A549 (cell line): Measurements from ENCODE around the gene CLECL1. TPM values are rescaled to one million over a fixed set of nuclear protein-coding genes. Genes with fewer than 3 reads are reported as not detected.

Experiments used
- ATAC-seq, 2 experiments: fragments of 200-7000 bp in 1 of 2; fragments of >200 bp in 1 of 2; cut with Nextera tagmentation in 1 of 2; cut with Tn5 transposase in 1 of 2; 3 replicates each; pipeline versions ENCODE4 v1.8.0 to v1.9.1; 2018 to 2020; ENCODE audit warnings: mild to moderate bottlenecking in 1 of 2, moderate library complexity in 1 of 2
- CTCF ChIA-PET: fragments of 300-600 bp; sonication (Branson Sonifier 250); formaldehyde crosslinking; extraction: SDS; loops from one replicate; lab custom pipeline; 2021; ENCODE audit warnings: antibody characterized with exemption, inconsistent platforms; lab: Yijun Ruan, JAX
- POLR2A ChIA-PET: fragments of 350-600 bp; formaldehyde crosslinking; extraction: SDS; loops from one replicate; lab custom pipeline; 2021; ENCODE audit warnings: antibody characterized with exemption, inconsistent platforms; lab: Yijun Ruan, JAX
- DNase-seq, 2 experiments: peaks; one replicate each; pipeline versions ENCODE4 v3.0.0 to v3.0.0-alpha.2; 2011 to 2016; ENCODE audit warnings: low read depth in 1 of 2, low spot score in 1 of 2
- FAIRE-seq: peaks from 2 replicates; lab custom pipeline; 2011; peaks lifted over from hg19 to GRCh38; lab: Jason Lieb, UNC
- H3K27ac ChIP-seq, 2 experiments: fragments of >200 bp; sonication (Bioruptor Twin); formaldehyde crosslinking; 3 replicates each; pipeline ENCODE4 v1.5.1; 2016 to 2017
- H3K4me1 ChIP-seq: fragments of >200 bp; sonication (Bioruptor Twin); formaldehyde crosslinking; 3 replicates; pipeline ENCODE4 v1.6.1; 2016
- H3K4me2 ChIP-seq: fragments of >200 bp; sonication (Bioruptor Twin); formaldehyde crosslinking; 3 replicates; pipeline ENCODE4 v1.6.1; 2016
- H3K4me3 ChIP-seq: fragments of >200 bp; sonication (Bioruptor Twin); formaldehyde crosslinking; 3 replicates; pipeline ENCODE4 v1.5.1; 2016
- H3K9me3 ChIP-seq: fragments of >200 bp; sonication (Bioruptor Twin); formaldehyde crosslinking; 3 replicates; pipeline ENCODE4 v1.6.1; 2016
- ATOH8 ChIP-seq: fragments of 250-450 bp; sonication (Bioruptor Pico); IDR thresholded peaks from 2 replicates; pipeline ENCODE4 v1.5.0; 2020; ENCODE audit warnings: low read depth, mild to moderate bottlenecking, moderate library complexity
- CBX8 ChIP-seq: fragments of 200-600 bp; sonication (generic); IDR thresholded peaks from 2 replicates; pipeline ENCODE4 v1.6.1; 2016
- CHD4 ChIP-seq: fragments of 200-600 bp; sonication (generic); IDR thresholded peaks from 2 replicates; pipeline ENCODE4 v1.6.1; 2016; ENCODE audit warnings: antibody characterized with exemption, mild to moderate bottlenecking, borderline replicate concordance
- FOSL2 ChIP-seq, 2 experiments: fragments of 450-650 bp in 1 of 2; fragments of >200 bp in 1 of 2; sonication (Bioruptor Twin) in 1 of 2; formaldehyde crosslinking; IDR thresholded peaks; 2 replicates each; pipeline versions ENCODE4 v1.5.0 to v1.6.1; 2016 to 2020; ENCODE audit warnings: mild to moderate bottlenecking in 1 of 2, moderate library complexity in 1 of 2
- HEYL ChIP-seq: fragments of 250-450 bp; sonication (Bioruptor Pico); IDR thresholded peaks from 2 replicates; pipeline ENCODE4 v1.8.0; 2021; ENCODE audit warnings: mild to moderate bottlenecking, moderate library complexity
- HOXB13 ChIP-seq: fragments of 250-450 bp; sonication (Bioruptor Pico); IDR thresholded peaks from 2 replicates; pipeline ENCODE4 v1.5.0; 2020; ENCODE audit warnings: low read depth, mild to moderate bottlenecking, moderate library complexity
- JUNB ChIP-seq: fragments of >200 bp; sonication (Bioruptor Twin); formaldehyde crosslinking; IDR thresholded peaks from 2 replicates; pipeline ENCODE4 v1.6.1; 2016
- MAFK ChIP-seq: fragments of 450-650 bp; IDR thresholded peaks from 2 replicates; pipeline ENCODE4 v1.6.1; 2014; ENCODE audit not compliant: partially characterized antibody
- MAZ ChIP-seq: fragments of 150-350 bp; IDR thresholded peaks from 2 replicates; pipeline ENCODE4 v1.6.1; 2014; ENCODE audit warnings: antibody characterized with exemption, low read depth, low read length, borderline replicate concordance
- NPAS2 ChIP-seq: fragments of 250-450 bp; sonication (Bioruptor Pico); IDR thresholded peaks from 2 replicates; pipeline ENCODE4 v1.8.0; 2022; ENCODE audit warnings: mild to moderate bottlenecking, moderate library complexity, borderline replicate concordance
- POLR2AphosphoS2 ChIP-seq: conservative IDR thresholded peaks from 2 replicates; pipeline ENCODE4 v1.6.1; 2012; ENCODE audit warnings: low read length, improper control_type of control experiment, inconsistent platforms
- RARB ChIP-seq: fragments of 250-450 bp; sonication (Bioruptor Pico); IDR thresholded peaks from 2 replicates; pipeline ENCODE4 v1.8.0; 2021; ENCODE audit warnings: mild to moderate bottlenecking, moderate library complexity
- RNF2 ChIP-seq: fragments of 200-600 bp; sonication (generic); IDR thresholded peaks from 2 replicates; pipeline ENCODE4 v1.6.1; 2016; ENCODE audit warnings: low read depth, mild to moderate bottlenecking, antibody characterized with exemption, moderate library complexity, borderline replicate concordance
- TFCP2L1 ChIP-seq: fragments of 250-450 bp; sonication (Bioruptor Pico); IDR thresholded peaks from 2 replicates; pipeline ENCODE4 v1.5.0; 2021; ENCODE audit warnings: mild to moderate bottlenecking
- TP53 ChIP-seq: fragments of 250-450 bp; sonication (Bioruptor Pico); IDR thresholded peaks from 2 replicates; pipeline ENCODE4 v1.5.0; 2021; ENCODE audit warnings: mild to moderate bottlenecking, moderate library complexity
- ZFP36 ChIP-seq: fragments of 450-650 bp; IDR thresholded peaks from 2 replicates; pipeline ENCODE4 v1.6.1; 2014; ENCODE audit warnings: borderline replicate concordance; ENCODE audit not compliant: partially characterized antibody
- WGBS: methylation state at CpG from one replicate; pipeline ENCODE4 v1.1.6; 2017; ENCODE audit errors: missing lambda C conversion rate; 5-methylcytosine and 5-hydroxymethylcytosine counted together
- polyA plus RNA-seq, 4 experiments: library from polyadenylated mRNA; depleted of rRNA in 3 of 4; stranded (reverse); fragments of >200 nt; fragmentation: RNase III in 1 of 4; extraction: RNeasy Plus Mini Kit Qiagen cat#74134 plus additional on column Dnase treatment in 1 of 4; gene quantifications; 2 replicates in 3 of 4; 3 replicates in 1 of 4; pipeline ENCODE4 v1.2.3, GENCODE V29; 2011 to 2017

CLECL1 gene
- polyA plus RNA-seq, 2 of the 4 experiments (the other 2 are of a cell fraction) = not detected

- FAIRE-seq = no peak
- POLR2A ChIA-PET = no interaction called here
- peaks cover 16% of the 10 kb centered on the region for H3K4me1 ChIP-seq
- DNase-seq = no peak
- WGBS = 91% methylated on average over 2 of the region's 2 CpGs
- H3K4me3 ChIP-seq = no peak overlapping the region
- TF ChIP-seq HEYL (CRISPR knock-in tag) = no peak
- no peak for TF ChIP-seq RNF2
- no peak for TF ChIP-seq MAZ
- TF ChIP-seq NPAS2 (CRISPR knock-in tag) = no peak
- no peak for TF ChIP-seq RARB
- no peak for TF ChIP-seq POLR2AphosphoS2
- TF ChIP-seq JUNB = no peak
- no peak for TF ChIP-seq ATOH8
- no peak for TF ChIP-seq CBX8
- TF ChIP-seq TFCP2L1 (CRISPR knock-in tag) = no peak
- TF ChIP-seq TP53 (CRISPR knock-in tag) = no peak
- no peak for TF ChIP-seq ZFP36
- no peak for TF ChIP-seq HOXB13 (CRISPR knock-in tag)
- TF ChIP-seq, all 56 proteins: peak for 0
- CTCF ChIA-PET = interaction anchor here (1.4 kb wide), 1 partner anchor 26 kb away, joined by 4 read pairs; no protein-coding TSS in a partner anchor
- H3K27ac ChIP-seq = peak overlapping the region; percentile 3 to 83; a peak in 4 of 6 replicates
- H3K4me2 ChIP-seq = peak overlapping the region; percentile 63
- peak in 1 of 2 experiments; percentile 27; a peak in 1 of 6 replicates for ATAC-seq
- no peaks in the 10 kb centered on the region for H3K9me3 ChIP-seq
Observed at GRCh38 chr12:9674226-9674590, 58.7 kb downstream of the CLECL1 start.

GRCh38 chr12:9673404-9674225 is 59.3 kb downstream of the CLECL1 start:
- no peak overlapping the region for H3K4me3 ChIP-seq
- DNase-seq (peak; percentile 18 to 53), FAIRE-seq (no peak)
- TF ChIP-seq MAFK (peak; percentile 23), FOSL2 (IDR thresholded peaks at IDR 0.05) (no peak), FOSL2 (CRISPR knock-in tag; IDR thresholded peaks at IDR 0.05) (peak; percentile 13), CHD4 (no peak)
- TF ChIP-seq, all 56 proteins: peak for 2
- Histone ChIP-seq H3K9me3 (no peaks in the 10 kb centered on the region), H3K4me1 (peaks cover 16% of the 10 kb centered on the region), H3K4me2 (peak overlapping the region; percentile 63), H3K27ac (peak overlapping the region; percentile 3 to 83; a peak in 4 of 6 replicates)
- 35% methylated on average over 6 of the region's 6 CpGs for WGBS
- ATAC-seq = peak; percentile 94 to 95
- ChIA-PET POLR2A (no interaction called here), CTCF (interaction anchor here (1.4 kb wide), 1 partner anchor 26 kb away, joined by 4 read pairs; no protein-coding TSS in a partner anchor)

Other genes starting within 250 kb of the CLECL1 start
- not detected in 2 replicates for gene KLRB1, start 125.2 kb downstream of the CLECL1 start, polyA plus RNA-seq (2011; rRNA removed)
- not detected in 3 replicates for gene KLRB1, start 125.2 kb downstream of the CLECL1 start, polyA plus RNA-seq (2017; fragmentation: RNase III; extraction: RNeasy Plus Mini Kit Qiagen cat#74134 plus additional on column Dnase treatment)
- gene CLEC2D, start 63.4 kb downstream of the CLECL1 start, polyA plus RNA-seq (2011; rRNA removed) = 3.3 and 4.0 TPM in 2 replicates
- gene CLEC2D, start 63.4 kb downstream of the CLECL1 start, polyA plus RNA-seq (2017; fragmentation: RNase III; extraction: RNeasy Plus Mini Kit Qiagen cat#74134 plus additional on column Dnase treatment) = 1.1 to 1.4 TPM (median 1.3 TPM) in 3 replicates
- not detected in 2 replicates for gene CD69, start 27.8 kb upstream of the CLECL1 start, polyA plus RNA-seq (2011; rRNA removed)
- gene CD69, start 27.8 kb upstream of the CLECL1 start, polyA plus RNA-seq (2017; fragmentation: RNase III; extraction: RNeasy Plus Mini Kit Qiagen cat#74134 plus additional on column Dnase treatment) = not detected in 3 replicates
- not detected in 2 replicates for gene KLRF1, start 94.4 kb upstream of the CLECL1 start, polyA plus RNA-seq (2011; rRNA removed)
- not detected in 3 replicates for gene KLRF1, start 94.4 kb upstream of the CLECL1 start, polyA plus RNA-seq (2017; fragmentation: RNase III; extraction: RNeasy Plus Mini Kit Qiagen cat#74134 plus additional on column Dnase treatment)
- 2.1 and 2.2 TPM in 2 replicates for gene CLEC2B, start 136.3 kb upstream of the CLECL1 start, polyA plus RNA-seq (2011; rRNA removed)
- gene CLEC2B, start 136.3 kb upstream of the CLECL1 start, polyA plus RNA-seq (2017; fragmentation: RNase III; extraction: RNeasy Plus Mini Kit Qiagen cat#74134 plus additional on column Dnase treatment) = 0.17 to 0.55 TPM (median 0.30 TPM) in 3 replicates
- not detected in 2 replicates for gene KLRF2, start 148.4 kb upstream of the CLECL1 start, polyA plus RNA-seq (2011; rRNA removed)
- not detected in 3 replicates for gene KLRF2, start 148.4 kb upstream of the CLECL1 start, polyA plus RNA-seq (2017; fragmentation: RNase III; extraction: RNeasy Plus Mini Kit Qiagen cat#74134 plus additional on column Dnase treatment)
- not detected in 2 replicates for gene CLEC2A, start 199.3 kb upstream of the CLECL1 start, polyA plus RNA-seq (2011; rRNA removed)
- gene CLEC2A, start 199.3 kb upstream of the CLECL1 start, polyA plus RNA-seq (2017; fragmentation: RNase III; extraction: RNeasy Plus Mini Kit Qiagen cat#74134 plus additional on column Dnase treatment) = not detected in 3 replicates
- not detected in 2 replicates for gene CLEC12A, start 238.3 kb upstream of the CLECL1 start, polyA plus RNA-seq (2011; rRNA removed)
- not detected in 3 replicates for gene CLEC12A, start 238.3 kb upstream of the CLECL1 start, polyA plus RNA-seq (2017; fragmentation: RNase III; extraction: RNeasy Plus Mini Kit Qiagen cat#74134 plus additional on column Dnase treatment)